Measurements from ENCODE around the gene DNAJC3.
A peak's percentile ranks its signal among the peaks of the same experiment; 100 is the strongest.
"Not testable (repeated sequence)": the region's sequence is repeated elsewhere in the genome, so short reads cannot be mapped to it uniquely, and the experiment has no call there.

Gene DNAJC3

GRCh38 chr13:95690986-95691385 lies 14.0 kb downstream of the DNAJC3 start:
- H3K27me3 Mint-ChIP-seq, CTCF ChIA-PET, H3K4me3 Mint-ChIP-seq, DNase-seq, H3K27ac Mint-ChIP-seq: not testable (repeated sequence)
- Mint-ChIP-seq H3K9me3 (peaks cover 30% of the 10 kb centered on the region), H3K36me3 (peaks cover 27% of the 10 kb centered on the region), H3K4me1 (peaks cover 20% of the 10 kb centered on the region)

DNA sequence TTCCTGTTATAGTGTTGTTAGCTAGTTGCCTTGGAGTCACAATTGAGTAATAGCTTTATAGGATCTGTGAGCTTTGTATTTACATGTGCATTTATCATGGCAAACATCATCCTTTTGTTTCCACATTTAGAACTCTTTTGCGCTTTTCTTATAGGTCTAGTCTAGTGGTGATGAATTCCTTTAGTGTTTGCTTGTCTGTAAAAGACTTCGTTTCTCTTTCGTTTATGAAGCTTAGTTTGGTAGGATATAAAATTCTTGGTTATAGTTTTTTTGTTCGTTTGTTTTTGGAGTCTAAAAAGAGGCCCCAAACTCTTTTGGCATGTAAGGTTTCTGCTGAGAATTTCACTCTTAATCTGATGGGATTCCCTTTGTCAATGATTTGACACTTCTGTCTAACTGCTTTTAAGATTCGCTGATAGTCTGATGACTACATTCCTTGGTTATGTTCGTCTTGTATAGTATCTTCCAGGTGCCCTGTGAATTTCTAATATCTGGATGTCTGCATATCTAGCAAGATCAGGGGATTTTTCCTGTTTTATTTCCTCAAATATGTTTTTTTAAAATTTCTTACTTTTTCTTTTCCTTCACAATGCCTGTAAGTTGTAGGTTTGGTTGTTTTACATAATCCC lies 20.2 kb downstream of the DNAJC3 start:
- DNase-seq = no peak
- H3K4me1 Mint-ChIP-seq = peaks cover 12% of the 10 kb centered on the region
- H3K36me3 Mint-ChIP-seq = peaks cover 12% of the 10 kb centered on the region
- no peak overlapping the region for H3K27ac Mint-ChIP-seq
- H3K27me3 Mint-ChIP-seq = no peaks in the 10 kb centered on the region
- H3K4me3 Mint-ChIP-seq = no peak overlapping the region
- CTCF ChIA-PET = interaction anchor here (1.5 kb wide), 1 partner anchor 9 kb away, joined by 5 read pairs; no protein-coding TSS in a partner anchor
- H3K9me3 Mint-ChIP-seq = peaks cover 8% of the 10 kb centered on the region

- no peak overlapping the region for H3K4me3 Mint-ChIP-seq
- peaks cover 12% of the 10 kb centered on the region for H3K36me3 Mint-ChIP-seq
- H3K4me1 Mint-ChIP-seq = peaks cover 16% of the 10 kb centered on the region
- H3K27me3 Mint-ChIP-seq = no peaks in the 10 kb centered on the region
- H3K27ac Mint-ChIP-seq = no peak overlapping the region
- CTCF ChIA-PET = interaction anchor here (1.5 kb wide), 1 partner anchor 8 kb away, joined by 5 read pairs; no protein-coding TSS in a partner anchor
- no peak for DNase-seq
- peaks cover 8% of the 10 kb centered on the region for H3K9me3 Mint-ChIP-seq
Observed at GRCh38 chr13:95698047-95698749, 21.3 kb downstream of the DNAJC3 start.

DNA sequence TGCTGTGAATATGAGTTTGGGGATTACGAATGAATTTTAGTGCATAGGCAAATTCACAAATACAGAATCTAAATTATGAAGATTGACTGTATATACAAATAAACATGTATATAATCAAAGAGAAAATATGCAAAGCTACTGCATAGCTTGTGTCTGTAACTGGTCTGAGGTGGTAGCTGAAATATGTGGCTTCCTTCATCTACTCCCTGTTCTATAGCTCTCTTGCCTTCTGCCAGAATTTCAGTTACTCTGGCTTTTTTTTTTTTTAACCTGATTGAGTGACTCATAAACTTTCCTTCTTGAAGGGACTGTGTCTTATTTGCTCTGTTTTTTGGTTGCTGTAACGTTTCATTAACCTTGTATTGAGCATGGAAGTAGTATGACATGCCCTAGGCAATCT lies 26.6 kb downstream of the DNAJC3 start:
- Mint-ChIP-seq H3K27ac (no peak overlapping the region), H3K4me1 (peaks cover 25% of the 10 kb centered on the region), H3K9me3 (no peaks in the 10 kb centered on the region), H3K36me3 (peaks cover 12% of the 10 kb centered on the region), H3K4me3 (no peak overlapping the region), H3K27me3 (no peaks in the 10 kb centered on the region)
- DNase-seq = no peak
- CTCF ChIA-PET = interaction anchor here (0.9 kb wide), 1 partner anchor 43 kb away, joined by 6 read pairs; no protein-coding TSS in a partner anchor

- DNase-seq = no peak
- H3K9me3 Mint-ChIP-seq = no peaks in the 10 kb centered on the region
- peaks cover 21% of the 10 kb centered on the region for H3K4me1 Mint-ChIP-seq
- CTCF ChIA-PET = interaction anchor here (1.2 kb wide), 1 partner anchor 130 kb away, joined by 3 read pairs; no protein-coding TSS in a partner anchor
- peaks cover 13% of the 10 kb centered on the region for H3K36me3 Mint-ChIP-seq
- H3K4me3 Mint-ChIP-seq = no peak overlapping the region
- H3K27ac Mint-ChIP-seq = no peak overlapping the region
- no peaks in the 10 kb centered on the region for H3K27me3 Mint-ChIP-seq
Observed at GRCh38 chr13:95704510-95704909, 27.6 kb downstream of the DNAJC3 start.

- Mint-ChIP-seq H3K4me1 (peaks cover 21% of the 10 kb centered on the region), H3K27me3 (no peaks in the 10 kb centered on the region), H3K4me3 (no peak overlapping the region), H3K27ac (peak overlapping the region; percentile 20), H3K9me3 (no peaks in the 10 kb centered on the region), H3K36me3 (peaks cover 26% of the 10 kb centered on the region)
- no peak for DNase-seq
- CTCF ChIA-PET = interaction anchor here (1.3 kb wide), 1 partner anchor 9 kb away, joined by 5 read pairs; no protein-coding TSS in a partner anchor
Observed at GRCh38 chr13:95706356-95706755, 29.4 kb downstream of the DNAJC3 start.

DNA sequence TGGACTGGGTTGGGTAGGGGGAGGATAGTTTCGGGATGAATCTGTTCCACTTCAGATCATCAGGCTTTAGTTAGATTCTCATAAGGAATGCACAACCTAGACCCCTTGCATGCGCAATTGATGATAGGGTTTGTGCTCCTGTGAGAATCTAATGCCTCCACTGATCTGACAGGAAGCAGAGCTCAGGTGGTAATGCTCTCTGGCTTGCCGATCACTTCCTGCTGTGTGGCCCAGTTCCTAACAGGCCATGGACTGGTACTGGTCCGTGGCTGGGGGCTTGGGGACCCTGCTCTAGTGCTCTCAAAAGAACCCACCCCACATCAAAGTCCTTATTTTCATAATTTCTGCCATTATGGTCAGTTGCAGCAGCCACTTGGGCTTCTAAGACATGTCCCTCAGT lies 30.1 kb downstream of the DNAJC3 start:
- no peak overlapping the region for H3K27ac Mint-ChIP-seq
- CTCF ChIA-PET = interaction anchor here (1.3 kb wide), 1 partner anchor 9 kb away, joined by 5 read pairs; no protein-coding TSS in a partner anchor
- peak; percentile 22 for DNase-seq
- no peaks in the 10 kb centered on the region for H3K9me3 Mint-ChIP-seq
- H3K27me3 Mint-ChIP-seq = no peaks in the 10 kb centered on the region
- no peak overlapping the region for H3K4me3 Mint-ChIP-seq
- H3K36me3 Mint-ChIP-seq = peaks cover 31% of the 10 kb centered on the region
- peaks cover 21% of the 10 kb centered on the region for H3K4me1 Mint-ChIP-seq

- Mint-ChIP-seq H3K4me1 (peaks cover 21% of the 10 kb centered on the region), H3K4me3 (no peak overlapping the region), H3K9me3 (no peaks in the 10 kb centered on the region), H3K27ac (no peak overlapping the region), H3K27me3 (no peaks in the 10 kb centered on the region), H3K36me3 (peaks cover 38% of the 10 kb centered on the region)
- CTCF ChIA-PET = no interaction called here
- DNase-seq = no peak
Observed at GRCh38 chr13:95707442-95708390, 30.8 kb downstream of the DNAJC3 start.

GRCh38 chr13:95708391-95708774 lies 31.4 kb downstream of the DNAJC3 start:
- no peak for DNase-seq
- CTCF ChIA-PET = no interaction called here

GRCh38 chr13:95708811-95709500 lies 32.0 kb downstream of the DNAJC3 start:
- H3K9me3 Mint-ChIP-seq = peaks cover 1% of the 10 kb centered on the region
- H3K36me3 Mint-ChIP-seq = peaks cover 48% of the 10 kb centered on the region
- DNase-seq = no peak
- no peak overlapping the region for H3K4me3 Mint-ChIP-seq
- CTCF ChIA-PET = no interaction called here
- H3K4me1 Mint-ChIP-seq = peaks cover 12% of the 10 kb centered on the region
- no peaks in the 10 kb centered on the region for H3K27me3 Mint-ChIP-seq
- H3K27ac Mint-ChIP-seq = no peak overlapping the region

More at GRCh38 chr13:95708391-95708774, 31.4 kb downstream of the DNAJC3 start:
- Mint-ChIP-seq H3K9me3 (no peaks in the 10 kb centered on the region), H3K27ac (no peak overlapping the region), H3K4me3 (no peak overlapping the region), H3K4me1 (peaks cover 16% of the 10 kb centered on the region), H3K36me3 (peaks cover 44% of the 10 kb centered on the region), H3K27me3 (no peaks in the 10 kb centered on the region)

- Mint-ChIP-seq H3K4me3 (no peak overlapping the region), H3K4me1 (peaks cover 12% of the 10 kb centered on the region), H3K27me3 (no peaks in the 10 kb centered on the region), H3K9me3 (peaks cover 1% of the 10 kb centered on the region), H3K27ac (no peak overlapping the region), H3K36me3 (peaks cover 55% of the 10 kb centered on the region)
- CTCF ChIA-PET = no interaction called here
- no peak for DNase-seq
Observed at GRCh38 chr13:95710313-95710712, 33.4 kb downstream of the DNAJC3 start.

- DNase-seq, H3K27ac Mint-ChIP-seq, H3K4me3 Mint-ChIP-seq, H3K9me3 Mint-ChIP-seq, H3K27me3 Mint-ChIP-seq, CTCF ChIA-PET, H3K4me1 Mint-ChIP-seq: not testable (repeated sequence)
- H3K36me3 Mint-ChIP-seq = peaks cover 60% of the 10 kb centered on the region
Observed at GRCh38 chr13:95712846-95713245, 35.9 kb downstream of the DNAJC3 start.

DNA sequence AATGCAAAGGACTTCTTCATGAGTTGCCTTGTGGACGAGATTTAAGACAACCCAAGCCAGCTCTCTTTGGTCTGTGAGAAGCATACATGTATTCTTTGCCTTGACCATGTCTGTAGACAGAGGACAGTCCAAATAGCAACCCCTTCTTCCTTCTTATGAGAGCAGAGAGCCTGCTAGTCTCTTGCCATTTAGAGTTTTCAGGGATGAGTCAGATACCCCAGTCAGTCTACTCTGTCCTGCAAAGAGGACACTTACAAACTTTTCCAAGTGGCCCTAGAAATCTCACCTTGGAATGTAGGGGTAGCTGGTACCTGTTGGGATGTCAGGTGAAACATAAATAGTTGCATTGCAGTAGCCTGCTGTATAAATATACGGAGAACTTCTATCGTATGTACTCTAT lies 36.7 kb downstream of the DNAJC3 start:
- no peak for DNase-seq
- Mint-ChIP-seq H3K27me3 (no peaks in the 10 kb centered on the region), H3K9me3 (peaks cover 4% of the 10 kb centered on the region), H3K4me1 (no peaks in the 10 kb centered on the region), H3K36me3 (peaks cover 62% of the 10 kb centered on the region), H3K27ac (no peak overlapping the region), H3K4me3 (no peak overlapping the region)
- CTCF ChIA-PET = no interaction called here
